ENCODE measurements around the gene KLRC3. TPM values are rescaled to one million over a fixed set of nuclear protein-coding genes. Genes with fewer than 3 reads are reported as not detected.
A peak's percentile ranks its signal among the peaks of the same experiment; 100 is the strongest.
"Not testable (repeated sequence)": the region's sequence is repeated elsewhere in the genome, so short reads cannot be mapped to it uniquely, and the experiment has no call there.

The KLRC3 gene
- total and polyA plus RNA-seq, 4 donors = 0.22 to 2.6 (median 0.44) TPM; not detected in 1

DNA sequence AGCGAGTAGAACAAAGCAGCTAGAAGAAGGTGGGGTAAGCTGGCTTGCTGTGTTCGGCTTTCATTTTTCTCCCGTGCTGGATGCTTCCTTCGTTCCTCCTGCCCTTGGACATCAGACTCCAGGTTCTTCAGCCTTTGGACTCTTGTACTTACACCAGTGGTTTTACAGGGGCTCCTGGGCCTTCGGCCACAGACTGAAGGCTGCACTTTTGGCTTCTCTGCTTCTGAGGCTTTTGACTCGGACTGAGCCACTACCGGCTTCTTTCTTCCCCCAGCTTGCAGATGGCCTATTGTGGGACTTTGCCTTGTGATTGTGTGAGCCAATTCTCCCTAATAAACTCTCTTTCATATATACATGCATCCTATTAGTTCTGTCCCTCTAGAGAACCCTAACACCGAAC is 5.5 kb upstream of the KLRC3 start:
- not testable (repeated sequence) for DNase-seq; H3K27me3 ChIP-seq (ENCODE audit: control insufficient read depth in 3 of 3, insufficient read depth in 3 of 3, low read length in 2 of 3); H3K9ac ChIP-seq (ENCODE audit: insufficient read depth in 1 of 2, low read length in 2 of 2); H3K36me3 ChIP-seq (ENCODE audit: control insufficient read depth in 4 of 4, insufficient read depth in 4 of 4, low read length in 4 of 4); H3K27ac ChIP-seq (ENCODE audit: low read depth in 1 of 2, low read length in 1 of 2); H3K9me3 ChIP-seq (ENCODE audit: control insufficient read depth in 4 of 4, insufficient read depth in 3 of 4, low read length in 3 of 4); ATAC-seq (ENCODE audit: insufficient read depth, low FRiP score); H3K4me1 ChIP-seq (ENCODE audit: control insufficient read depth in 5 of 5, insufficient read depth in 5 of 5, low read length in 5 of 5); H3K4me3 ChIP-seq
- 94 to 95% methylated on average over 8 of the region's 8 CpGs for WGBS, 2 donors

DNA sequence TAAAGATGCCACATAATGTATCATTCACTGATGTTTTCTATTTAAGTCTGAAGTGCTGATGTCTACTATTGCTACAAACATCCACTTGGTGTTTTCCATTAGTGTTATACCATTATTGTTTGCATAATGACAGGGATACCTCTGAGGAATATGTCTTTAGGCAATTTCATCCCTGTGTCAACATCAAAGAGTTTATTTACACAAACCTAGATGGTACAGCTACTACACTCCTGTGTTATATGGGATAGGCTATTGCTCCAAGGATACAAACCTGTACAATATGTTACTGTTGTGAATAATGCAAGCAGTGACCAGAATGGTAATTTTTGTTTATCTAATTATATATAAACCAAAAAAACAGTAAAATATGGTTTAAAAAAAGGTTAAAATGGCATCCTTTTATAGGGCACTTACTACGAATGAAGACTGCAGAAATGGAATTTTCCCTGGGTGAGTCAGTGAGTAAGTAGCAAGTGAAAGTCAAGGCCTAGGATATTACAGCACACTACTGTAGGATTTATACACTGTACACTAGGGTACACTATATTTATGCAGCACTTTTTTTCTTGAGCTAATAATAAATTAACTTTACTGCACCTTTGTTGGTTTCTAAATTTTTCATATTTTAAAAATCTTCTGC is 4.0 kb upstream of the KLRC3 start:
- H3K27ac ChIP-seq (ENCODE audit: low read depth in 1 of 2, low read length in 1 of 2); H3K9ac ChIP-seq (ENCODE audit: insufficient read depth in 1 of 2, low read length in 2 of 2); H3K4me1 ChIP-seq (ENCODE audit: control insufficient read depth in 5 of 5, insufficient read depth in 5 of 5, low read length in 5 of 5); H3K36me3 ChIP-seq (ENCODE audit: control insufficient read depth in 4 of 4, insufficient read depth in 4 of 4, low read length in 4 of 4); H3K4me3 ChIP-seq; H3K9me3 ChIP-seq (ENCODE audit: control insufficient read depth in 4 of 4, insufficient read depth in 3 of 4, low read length in 3 of 4); ATAC-seq (ENCODE audit: insufficient read depth, low FRiP score); DNase-seq; H3K27me3 ChIP-seq (ENCODE audit: control insufficient read depth in 3 of 3, insufficient read depth in 3 of 3, low read length in 2 of 3): not testable (repeated sequence)
- 86 to 96% methylated on average over 1 of the region's 1 CpG for WGBS, 2 donors

DNA sequence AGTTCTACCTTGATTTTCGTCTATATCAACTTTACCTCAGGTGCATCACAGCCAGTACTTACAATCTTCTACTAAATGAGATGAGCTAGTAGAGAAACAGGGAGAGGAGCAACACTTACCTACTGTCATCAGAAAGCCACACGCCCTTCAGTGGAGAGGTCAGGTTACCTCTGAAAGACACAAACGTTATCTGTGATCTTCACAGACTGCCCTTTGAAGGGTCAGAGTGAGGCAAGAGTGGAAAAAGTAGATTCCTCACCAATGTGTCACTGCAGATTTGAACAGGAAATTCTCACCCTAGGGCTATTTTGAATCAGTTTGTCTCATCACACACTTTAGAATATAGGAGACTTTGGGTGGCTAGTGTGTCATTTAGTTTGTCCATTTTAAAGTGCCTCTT is 1.8 kb upstream of the KLRC3 start:
- H3K27me3 ChIP-seq (ENCODE audit: control insufficient read depth in 3 of 3, insufficient read depth in 3 of 3, low read length in 2 of 3); H3K36me3 ChIP-seq (ENCODE audit: control insufficient read depth in 4 of 4, insufficient read depth in 4 of 4, low read length in 4 of 4); DNase-seq; H3K4me3 ChIP-seq; H3K9ac ChIP-seq (ENCODE audit: insufficient read depth in 1 of 2, low read length in 2 of 2); H3K27ac ChIP-seq (ENCODE audit: low read depth in 1 of 2, low read length in 1 of 2); ATAC-seq (ENCODE audit: insufficient read depth, low FRiP score); H3K9me3 ChIP-seq (ENCODE audit: control insufficient read depth in 4 of 4, insufficient read depth in 3 of 4, low read length in 3 of 4); H3K4me1 ChIP-seq (ENCODE audit: control insufficient read depth in 5 of 5, insufficient read depth in 5 of 5, low read length in 5 of 5): not testable (repeated sequence)
- WGBS, 2 donors = 48 to 69% methylated on average over 2 of the region's 3 CpGs

DNA sequence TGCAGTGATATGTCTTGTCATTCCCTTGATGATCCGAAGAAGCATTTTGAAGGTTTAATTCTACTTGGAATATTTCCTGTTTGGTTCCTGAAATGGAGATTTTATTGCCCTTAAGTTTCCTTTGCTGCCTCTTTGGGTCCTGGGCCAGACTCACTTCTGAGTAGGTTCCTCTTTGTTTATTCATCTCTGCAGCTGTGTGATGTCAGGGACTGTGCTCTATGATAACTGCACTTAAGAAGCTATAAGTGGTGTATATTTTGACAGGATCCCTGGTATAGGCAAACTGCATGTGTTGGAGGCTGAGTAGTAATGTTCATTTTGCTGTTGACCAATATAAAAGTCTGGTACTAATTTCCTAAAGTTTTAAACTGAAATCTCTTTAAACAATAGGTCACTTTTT is 11.0 kb downstream of the KLRC3 start, which contains the start of gene KLRC4:
TSS of gene KLRC4 (minus strand) at position 366 of the 400 bp plus-strand sequence. CDS start at position 184, 182 bp downstream.
- H3K9me3 ChIP-seq (ENCODE audit: control insufficient read depth in 4 of 4, insufficient read depth in 3 of 4, low read length in 3 of 4) = no peaks in the 10 kb centered on the region
- ATAC-seq (ENCODE audit: insufficient read depth, low FRiP score) (no peak), DNase-seq (peak in 1 of 3 donors; percentile 6)
- TF ChIP-seq CTCF (IDR thresholded peaks at IDR 0.05; ENCODE audit: control extremely low read depth, extremely low read depth) = no peak
- H3K36me3 ChIP-seq (ENCODE audit: control insufficient read depth in 4 of 4, insufficient read depth in 4 of 4, low read length in 4 of 4) = no peaks in the 10 kb centered on the region
- WGBS, 2 donors = 24 to 38% methylated on average over 1 of the region's 1 CpG
- no peaks in the 10 kb centered on the region for H3K27me3 ChIP-seq (ENCODE audit: control insufficient read depth in 3 of 3, insufficient read depth in 3 of 3, low read length in 2 of 3)
- H3K4me3 ChIP-seq = no peak within 1 kb of the TSS
- no peaks in the 10 kb centered on the region for H3K4me1 ChIP-seq (ENCODE audit: control insufficient read depth in 5 of 5, insufficient read depth in 5 of 5, low read length in 5 of 5)
- H3K9ac ChIP-seq (ENCODE audit: insufficient read depth in 1 of 2, low read length in 2 of 2) = no peak within 1 kb of the TSS
- no peak within 1 kb of the TSS for H3K27ac ChIP-seq (ENCODE audit: low read depth in 1 of 2, low read length in 1 of 2)

GRCh38 chr12:10408842-10409241 is 11.6 kb downstream of the KLRC3 start:
- H3K27ac ChIP-seq (ENCODE audit: low read depth in 1 of 2, low read length in 1 of 2) = no peak overlapping the region
- no peak overlapping the region for H3K9ac ChIP-seq (ENCODE audit: insufficient read depth in 1 of 2, low read length in 2 of 2)
- H3K4me1 ChIP-seq (ENCODE audit: control insufficient read depth in 5 of 5, insufficient read depth in 5 of 5, low read length in 5 of 5) = no peaks in the 10 kb centered on the region
- DNase-seq (no peak), ATAC-seq (ENCODE audit: insufficient read depth, low FRiP score) (no peak)
- 44 to 71% methylated on average over 3 of the region's 3 CpGs for WGBS, 2 donors
- H3K27me3 ChIP-seq (ENCODE audit: control insufficient read depth in 3 of 3, insufficient read depth in 3 of 3, low read length in 2 of 3) = no peaks in the 10 kb centered on the region
- no peak for TF ChIP-seq CTCF (IDR thresholded peaks at IDR 0.05; ENCODE audit: control extremely low read depth, extremely low read depth)
- H3K36me3 ChIP-seq (ENCODE audit: control insufficient read depth in 4 of 4, insufficient read depth in 4 of 4, low read length in 4 of 4) = no peaks in the 10 kb centered on the region
- no peak overlapping the region for H3K4me3 ChIP-seq
- no peaks in the 10 kb centered on the region for H3K9me3 ChIP-seq (ENCODE audit: control insufficient read depth in 4 of 4, insufficient read depth in 3 of 4, low read length in 3 of 4)

Measured in lung (tissue), 12 donors.